Heart left ventricle (tissue), 13 donors: Measurements from ENCODE around the gene PLA2R1.

Experiments
- CTCF ChIP-seq, 12 donors: fragments of 200-600 bp; sonication (generic) in 4 of 12; IDR thresholded peaks; one replicate each; pipeline versions ENCODE4 v1.5.0 to v1.8.0; 2018 to 2022; ENCODE audit warnings: antibody characterized with exemption in 12 of 12, mild to moderate bottlenecking in 5 of 12
- POLR2A ChIP-seq, 2 donors: fragments of 450-650 bp; IDR thresholded peaks; one replicate each; pipeline ENCODE4 v1.6.1; 2017; ENCODE audit warnings: antibody characterized with exemption in 2 of 2, mild to moderate bottlenecking in 2 of 2, moderate library complexity in 2 of 2
- donor health status: ischemic (EF 13 %, LVEDD 7.1; RV severe dilation, severe dysfunction).
- donor health status: DM: no; HTN: yes; CAD: no.
- donor health status: DM: no; HTN: no; CAD: no.
- donor health status: ischemic (EF 25% LVEDD 6.9; RV normal size, moderate dysfunction).
- donor health status: ischemic (EF 25% LVEDD 5.7; RV mildly dilated, moderate dysfunction).
- donor health status: ischemic (EF 35%, LVEDD 5.7; RV mildly dilated, moderate dysfunction).
- donor health status: nonischemic (EF 11% LVEDD 7.7; RV severe dilation, severe dysfunction).
- donor health status: DM: yes; HTN: yes; CAD: no.
- donor health status: PGD.
- donor health status: ischemic (EF 29% LVEDD 5.4; RV normal size, mild dysfunction).
- donor health status: nonischemic (EF 23%, LVEDD 6.1; RV moderate dilation, normal function).

GRCh38 chr2:159938395-159938794, 124.0 kb downstream of the PLA2R1 start:
- TF ChIP-seq CTCF (IDR thresholded peaks at IDR 0.05), result no peak
- TF ChIP-seq POLR2A (IDR thresholded peaks at IDR 0.05), result no peak
